CD14-positive monocyte (primary cell): Measurements from ENCODE around the gene NCOA4. TPM values are rescaled to one million over a fixed set of nuclear protein-coding genes. Genes with fewer than 3 reads are reported as not detected.

Source experiments
- DNase-seq, 3 donors: peaks; one replicate each; pipeline ENCODE4 v3.0.0-alpha.2; 2011 to 2022
- H2AFZ ChIP-seq: 2 replicates; pipeline ENCODE4 v1.6.0; 2012; ENCODE audit warnings: mild to moderate bottlenecking, low read depth, low read length, inconsistent platforms; ENCODE audit not compliant: insufficient read depth, poor library complexity, severe bottlenecking
- H3K27ac ChIP-seq, 2 donors: 1 replicate in 1 of 2; 2 replicates in 1 of 2; pipeline ENCODE4 v1.5.1; 2012 to 2013; ENCODE audit warnings: low read length in 2 of 2, control low read depth in 1 of 2, inconsistent platforms in 1 of 2, low read depth in 1 of 2, mild to moderate bottlenecking in 1 of 2
- H3K27me3 ChIP-seq, 2 donors: one replicate each; pipeline versions ENCODE4 v1.6.0 to v1.6.1; 2011 to 2013; ENCODE audit warnings: low read length in 2 of 2; ENCODE audit not compliant: control insufficient read depth in 2 of 2, insufficient read depth in 2 of 2
- H3K36me3 ChIP-seq, 2 donors: replicated peaks in 1 of 2; 1 replicate in 1 of 2; 2 replicates in 1 of 2; pipeline versions ENCODE4 v1.5.1 to v1.6.1; 2012 to 2013; ENCODE audit warnings: low read length in 2 of 2, control low read depth in 1 of 2, inconsistent platforms in 1 of 2, mild to moderate bottlenecking in 1 of 2; ENCODE audit not compliant: insufficient read depth in 2 of 2, control insufficient read depth in 1 of 2
- H3K4me1 ChIP-seq, 2 donors: 1 replicate in 1 of 2; 2 replicates in 1 of 2; pipeline versions ENCODE4 v1.5.1 to v1.6.1; 2012 to 2013; ENCODE audit warnings: low read length in 2 of 2, control low read depth in 1 of 2, inconsistent platforms in 1 of 2, mild to moderate bottlenecking in 1 of 2, moderate library complexity in 1 of 2; ENCODE audit not compliant: insufficient read depth in 2 of 2, control insufficient read depth in 1 of 2
- H3K4me2 ChIP-seq: replicated peaks from 2 replicates; pipeline ENCODE3; 2012; ENCODE audit warnings: low read length, moderate library complexity, mild to moderate bottlenecking; ENCODE audit not compliant: poor library complexity, severe bottlenecking; ENCODE audit errors: extremely low read depth
- H3K4me3 ChIP-seq, 3 experiments: fragments of 200-600 bp in 1 of 3; sonication (generic) in 1 of 3; replicated peaks in 1 of 3; 1 replicate in 2 of 3; 2 replicates in 1 of 3; pipeline ENCODE4 v1.5.1; 2011 to 2013; ENCODE audit warnings: low read length in 3 of 3, mild to moderate bottlenecking in 3 of 3, control low read depth in 2 of 3, low read depth in 2 of 3, inconsistent platforms in 1 of 3, moderate library complexity in 1 of 3
- H3K79me2 ChIP-seq: 2 replicates; pipeline ENCODE4 v1.6.0; 2012; ENCODE audit warnings: mild to moderate bottlenecking, control low read depth, inconsistent platforms, low read length, moderate library complexity; ENCODE audit not compliant: insufficient read depth
- H3K9ac ChIP-seq: 2 replicates; pipeline ENCODE4 v1.6.0; 2017; ENCODE audit warnings: low read length, mild to moderate bottlenecking; ENCODE audit not compliant: insufficient read depth, poor library complexity, severe bottlenecking
- H3K9me3 ChIP-seq, 2 donors: replicated peaks in 1 of 2; 1 replicate in 1 of 2; 2 replicates in 1 of 2; pipeline versions ENCODE4 v1.5.1 to v1.6.1; 2012 to 2013; ENCODE audit warnings: low read length in 2 of 2, control low read depth in 1 of 2; ENCODE audit not compliant: control insufficient read depth in 1 of 2, insufficient read depth in 1 of 2
- H4K20me1 ChIP-seq: 2 replicates; pipeline ENCODE4 v1.6.0; 2012; ENCODE audit warnings: mild to moderate bottlenecking, low read length, control low read depth, moderate library complexity; ENCODE audit not compliant: insufficient read depth
- H3K27ac Mint-ChIP-seq, 7 donors: one replicate each; pipeline ENCODE4 v1.8.0; 2020; ENCODE audit warnings: mild to moderate bottlenecking in 7 of 7, mixed read lengths in 7 of 7, moderate library complexity in 6 of 7, inconsistent platforms in 2 of 7
- H3K27me3 Mint-ChIP-seq, 3 donors: one replicate each; pipeline ENCODE4 v1.8.0; 2021 to 2022; ENCODE audit warnings: low read depth in 3 of 3, mild to moderate bottlenecking in 3 of 3, mixed read lengths in 3 of 3, moderate library complexity in 3 of 3, inconsistent platforms in 1 of 3
- H3K36me3 Mint-ChIP-seq, 2 donors: one replicate each; pipeline ENCODE4 v1.8.0; 2020; ENCODE audit warnings: mixed read lengths in 2 of 2, inconsistent platforms in 1 of 2, mild to moderate bottlenecking in 1 of 2
- H3K4me1 Mint-ChIP-seq: one replicate; pipeline ENCODE4 v1.8.0; 2020; ENCODE audit warnings: mild to moderate bottlenecking, mixed read lengths
- H3K4me3 Mint-ChIP-seq, 2 donors: one replicate each; pipeline ENCODE4 v1.8.0; 2020; ENCODE audit warnings: mild to moderate bottlenecking in 2 of 2, mixed read lengths in 2 of 2, moderate library complexity in 1 of 2
- H3K9me3 Mint-ChIP-seq, 7 donors: one replicate each; pipeline ENCODE4 v1.8.0; 2020 to 2022; ENCODE audit warnings: mixed read lengths in 7 of 7, mild to moderate bottlenecking in 6 of 7, moderate library complexity in 6 of 7, inconsistent platforms in 2 of 7
- CTCF ChIP-seq: fragments of 200-600 bp; IDR thresholded peaks from one replicate; pipeline ENCODE4 v1.8.0; 2022; ENCODE audit warnings: antibody characterized with exemption, mild to moderate bottlenecking
- WGBS: methylation state at CpG from one replicate; pipeline ENCODE4 v1.1.5; 2013; ENCODE audit warnings: missing lambda C conversion rate; ENCODE audit not compliant: insufficient coverage; 5-methylcytosine and 5-hydroxymethylcytosine counted together
- intact Hi-C, 2 donors: fragments of 100-400 bp; cut with micrococcal nuclease; formaldehyde crosslinking; loops; one replicate each; pipeline versions ENCODE4 v1.15.0 to v1.15.1; 2023
- polyA plus RNA-seq, 3 donors: library from polyadenylated mRNA; depleted of rRNA in 1 of 3; unstranded in 2 of 3; stranded (reverse) in 1 of 3; fragments of 300-500 nt in 2 of 3; fragments of >200 nt in 1 of 3; fragmentation: Illumina TruSeq in 2 of 3; gene quantifications; 1 replicate in 2 of 3; 2 replicates in 1 of 3; pipeline ENCODE4 v1.2.3, GENCODE V29; 2012 to 2021

The NCOA4 gene
- polyA plus RNA-seq, 3 donors = 161 to 853 (median 784) TPM

DNA sequence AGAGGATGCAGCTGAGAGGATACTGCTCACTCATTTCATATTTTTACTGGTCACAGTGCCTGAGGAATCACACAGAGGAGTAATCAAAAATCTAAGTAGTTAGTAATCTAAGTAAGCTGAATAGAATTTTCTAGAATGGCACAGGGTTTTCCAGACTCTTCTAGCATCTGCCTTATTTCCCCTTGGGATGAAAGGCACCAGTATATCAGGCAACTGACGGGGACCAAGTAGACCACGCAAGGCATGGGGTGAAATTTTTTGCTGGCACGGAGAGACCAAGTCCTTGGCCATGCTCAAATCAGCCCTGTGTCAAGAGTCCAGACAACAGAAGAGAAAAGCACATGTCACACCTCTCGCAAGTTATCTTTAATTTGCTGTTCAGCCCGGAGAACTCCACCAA, 14.2 kb downstream of the NCOA4 start:
- no peaks in the 10 kb centered on the region for H3K27me3 Mint-ChIP-seq
- H3K27ac ChIP-seq = peak overlapping the region in 1 of 2 donors; percentile 55
- H3K36me3 ChIP-seq = peaks cover 54 to 61% of the 10 kb centered on the region in 2 donors
- no peaks in the 10 kb centered on the region for H3K27me3 ChIP-seq
- no peak overlapping the region for H2AFZ ChIP-seq
- WGBS = 97% methylated on average over 4 of the region's 5 CpGs
- H3K4me3 Mint-ChIP-seq = no peak overlapping the region
- H3K9me3 ChIP-seq = no peaks in the 10 kb centered on the region
- no peaks in the 10 kb centered on the region for H3K9me3 Mint-ChIP-seq
- peaks cover 39 to 49% of the 10 kb centered on the region in 2 donors for H3K4me1 ChIP-seq
- peak overlapping the region in 4 of 7 donors; percentile 16 to 96 (median 43) for H3K27ac Mint-ChIP-seq
- peaks cover 58 to 62% of the 10 kb centered on the region in 2 donors for H3K36me3 Mint-ChIP-seq
- DNase-seq = no peak
- H3K4me2 ChIP-seq = no peak overlapping the region
- peaks cover 91% of the 10 kb centered on the region for H4K20me1 ChIP-seq
- no peak overlapping the region for H3K4me3 ChIP-seq
- intact Hi-C loops = no loop called here
- no peak overlapping the region for H3K9ac ChIP-seq
- H3K4me1 Mint-ChIP-seq = peaks cover 51% of the 10 kb centered on the region
- no peak for TF ChIP-seq CTCF
- peaks cover 98% of the 10 kb centered on the region for H3K79me2 ChIP-seq

DNA sequence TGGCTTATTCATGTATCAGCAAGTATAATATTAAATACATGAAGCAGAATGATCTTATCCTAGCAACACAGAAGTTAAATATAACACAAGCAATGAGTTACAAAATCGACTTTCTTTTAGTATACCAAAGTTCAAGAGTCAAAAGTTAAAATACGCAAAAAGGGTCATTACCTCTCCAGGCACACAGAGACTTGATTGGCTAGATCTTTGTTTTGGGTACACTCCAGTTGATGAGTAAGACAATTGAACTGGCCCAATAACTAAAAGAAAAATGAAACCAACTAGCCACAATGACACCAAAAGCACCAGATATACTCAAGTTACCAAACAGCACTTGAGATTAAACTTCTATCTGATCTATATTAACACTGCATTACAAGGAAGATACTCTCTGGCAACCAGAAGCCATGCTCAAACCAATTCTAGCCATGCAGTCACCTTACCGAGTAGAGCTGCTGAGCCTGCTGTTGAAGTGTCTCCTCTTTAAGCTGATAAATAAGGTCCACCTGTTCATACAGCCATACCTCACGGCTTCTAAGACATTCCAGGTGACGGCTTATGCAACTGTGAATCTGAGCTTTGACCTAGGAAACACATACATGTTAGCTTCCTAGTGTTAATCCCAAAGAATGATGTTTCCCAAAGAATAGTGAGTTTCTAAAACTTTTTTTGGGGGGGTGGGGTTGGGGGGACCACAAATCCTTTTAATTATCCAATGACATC, 15.6 kb downstream of the NCOA4 start:
- no peaks in the 10 kb centered on the region for H3K9me3 Mint-ChIP-seq
- Histone ChIP-seq H3K9ac (no peak overlapping the region), H3K4me3 (no peak overlapping the region), H3K36me3 (peaks cover 67 to 75% of the 10 kb centered on the region in 2 donors), H4K20me1 (peaks cover 98% of the 10 kb centered on the region), H3K9me3 (no peaks in the 10 kb centered on the region), H3K4me2 (no peak overlapping the region), H3K27ac (peak overlapping the region in 1 of 2 donors; percentile 55), H3K79me2 (peaks cover 96% of the 10 kb centered on the region), H3K4me1 (peaks cover 38 to 49% of the 10 kb centered on the region in 2 donors), H3K27me3 (no peaks in the 10 kb centered on the region), H2AFZ (no peak overlapping the region)
- WGBS = no CpG with 5 or more reads among the region's 5 CpGs
- peaks cover 68 to 74% of the 10 kb centered on the region in 2 donors for H3K36me3 Mint-ChIP-seq
- peaks cover 54% of the 10 kb centered on the region for H3K4me1 Mint-ChIP-seq
- TF ChIP-seq CTCF = no peak
- no peaks in the 10 kb centered on the region for H3K27me3 Mint-ChIP-seq
- peak overlapping the region in 5 of 7 donors; percentile 5 to 50 (median 35) for H3K27ac Mint-ChIP-seq
- intact Hi-C loops = no loop called here
- no peak overlapping the region for H3K4me3 Mint-ChIP-seq
- DNase-seq = no peak
